Ectodermal cell (in vitro differentiated cells): ENCODE data around the gene ARFGAP3.

ENCODE experiments used
- H3K27ac ChIP-seq: 2 replicates; pipeline ENCODE4 v1.7.0; 2013; ENCODE audit warnings: mild to moderate bottlenecking, low read depth, low read length; ENCODE audit not compliant: insufficient read depth, poor library complexity, severe bottlenecking
- H3K27me3 ChIP-seq: 2 replicates; pipeline ENCODE4 v1.7.0; 2013; ENCODE audit warnings: mild to moderate bottlenecking, low read length; ENCODE audit not compliant: insufficient read depth, control insufficient read depth, poor library complexity, severe bottlenecking
- H3K36me3 ChIP-seq: one replicate; pipeline ENCODE4 v1.7.0; 2013; ENCODE audit warnings: low read length; ENCODE audit not compliant: control insufficient read depth, insufficient read depth
- H3K4me1 ChIP-seq: one replicate; pipeline ENCODE4 v1.7.0; 2013; ENCODE audit warnings: low read length; ENCODE audit not compliant: control insufficient read depth, insufficient read depth
- H3K4me3 ChIP-seq: 2 replicates; pipeline ENCODE4 v1.7.0; 2013; ENCODE audit warnings: low read depth, low read length, control low read depth; ENCODE audit not compliant: insufficient read depth
- H3K9me3 ChIP-seq: 2 replicates; pipeline ENCODE4 v1.7.0; 2013; ENCODE audit warnings: mild to moderate bottlenecking, low read length, moderate library complexity; ENCODE audit not compliant: control insufficient read depth
- WGBS, 2 experiments: methylation state at CpG; one replicate each; pipeline ENCODE4 v1.1.7; 2013; ENCODE audit warnings: missing lambda C conversion rate in 2 of 2; 5-methylcytosine and 5-hydroxymethylcytosine counted together

ARFGAP3 gene

GRCh38 chr22:42877158-42877557 is 20.1 kb upstream of the ARFGAP3 start:
- H3K4me3 ChIP-seq, result no peak overlapping the region
- WGBS, 2 experiments, result 94 to 96% methylated on average over 8 of the region's 8 CpGs
- H3K27ac ChIP-seq, result no peak overlapping the region
- no peaks in the 10 kb centered on the region for H3K9me3 ChIP-seq
- no peaks in the 10 kb centered on the region for H3K4me1 ChIP-seq
- peaks cover 11% of the 10 kb centered on the region for H3K36me3 ChIP-seq
- H3K27me3 ChIP-seq, result no peaks in the 10 kb centered on the region

GRCh38 chr22:42876041-42876440 is 19.0 kb upstream of the ARFGAP3 start:
- Histone ChIP-seq H3K4me1 (no peaks in the 10 kb centered on the region), H3K4me3 (no peak overlapping the region), H3K27me3 (no peaks in the 10 kb centered on the region), H3K27ac (no peak overlapping the region), H3K36me3 (peaks cover 11% of the 10 kb centered on the region), H3K9me3 (no peaks in the 10 kb centered on the region)
- 95 to 99% methylated on average over 17 of the region's 17 CpGs for WGBS, 2 experiments

- Histone ChIP-seq H3K9me3 (no peaks in the 10 kb centered on the region), H3K36me3 (peaks cover 15% of the 10 kb centered on the region), H3K4me3 (no peak overlapping the region), H3K27me3 (no peaks in the 10 kb centered on the region), H3K4me1 (no peaks in the 10 kb centered on the region), H3K27ac (no peak overlapping the region)
- 92 to 93% methylated on average over 7 of the region's 7 CpGs for WGBS, 2 experiments
These were observed 16.9 kb upstream of the ARFGAP3 start for GRCh38 chr22:42874010-42874409.

GRCh38 chr22:42873356-42873755 is 16.3 kb upstream of the ARFGAP3 start:
- Histone ChIP-seq H3K4me3 (no peak overlapping the region), H3K27ac (no peak overlapping the region), H3K4me1 (no peaks in the 10 kb centered on the region), H3K36me3 (peaks cover 15% of the 10 kb centered on the region), H3K27me3 (no peaks in the 10 kb centered on the region), H3K9me3 (no peaks in the 10 kb centered on the region)

GRCh38 chr22:42872821-42873220 is 15.7 kb upstream of the ARFGAP3 start:
- Histone ChIP-seq H3K27ac (no peak overlapping the region), H3K9me3 (no peaks in the 10 kb centered on the region), H3K27me3 (no peaks in the 10 kb centered on the region), H3K4me3 (no peak overlapping the region), H3K4me1 (no peaks in the 10 kb centered on the region), H3K36me3 (peaks cover 15% of the 10 kb centered on the region)
- 93 to 94% methylated on average over 9 of the region's 9 CpGs for WGBS, 2 experiments

GRCh38 chr22:42871146-42872050 is 14.3 kb upstream of the ARFGAP3 start:
- Histone ChIP-seq H3K27me3 (no peaks in the 10 kb centered on the region), H3K27ac (no peak overlapping the region), H3K4me3 (no peak overlapping the region), H3K9me3 (no peaks in the 10 kb centered on the region), H3K4me1 (no peaks in the 10 kb centered on the region), H3K36me3 (peaks cover 8% of the 10 kb centered on the region)
- 92 to 93% methylated on average over 31 of the region's 31 CpGs for WGBS, 2 experiments

GRCh38 chr22:42869888-42870480 is 12.9 kb upstream of the ARFGAP3 start:
- Histone ChIP-seq H3K9me3 (no peaks in the 10 kb centered on the region), H3K4me1 (no peaks in the 10 kb centered on the region), H3K27ac (no peak overlapping the region), H3K4me3 (no peak overlapping the region), H3K27me3 (no peaks in the 10 kb centered on the region), H3K36me3 (peaks cover 8% of the 10 kb centered on the region)
- 92% methylated on average over 32 to 33 of the region's 33 CpGs for WGBS, 2 experiments

- WGBS, 2 experiments, result 92 to 95% methylated on average over 8 of the region's 8 CpGs
- H3K9me3 ChIP-seq, result no peaks in the 10 kb centered on the region
- H3K4me1 ChIP-seq, result no peaks in the 10 kb centered on the region
- H3K27me3 ChIP-seq, result no peaks in the 10 kb centered on the region
- peaks cover 7% of the 10 kb centered on the region for H3K36me3 ChIP-seq
- H3K27ac ChIP-seq, result no peak overlapping the region
- no peak overlapping the region for H3K4me3 ChIP-seq
These were observed 12.4 kb upstream of the ARFGAP3 start for GRCh38 chr22:42869463-42869862.

GRCh38 chr22:42868751-42869251 is 11.7 kb upstream of the ARFGAP3 start:
- H3K27ac ChIP-seq, result no peak overlapping the region
- H3K27me3 ChIP-seq, result no peaks in the 10 kb centered on the region
- no peak overlapping the region for H3K4me3 ChIP-seq
- no peaks in the 10 kb centered on the region for H3K9me3 ChIP-seq
- WGBS, 2 experiments, result 93 to 94% methylated on average over 16 of the region's 16 CpGs
- H3K4me1 ChIP-seq, result no peaks in the 10 kb centered on the region
- H3K36me3 ChIP-seq, result peaks cover 5% of the 10 kb centered on the region

GRCh38 chr22:42866100-42866499 is 9.0 kb upstream of the ARFGAP3 start:
- no peak overlapping the region for H3K4me3 ChIP-seq
- peaks cover 5% of the 10 kb centered on the region for H3K36me3 ChIP-seq
- no peaks in the 10 kb centered on the region for H3K9me3 ChIP-seq
- WGBS, 2 experiments, result 94% methylated on average over 7 of the region's 7 CpGs
- no peaks in the 10 kb centered on the region for H3K4me1 ChIP-seq
- no peak overlapping the region for H3K27ac ChIP-seq
- no peaks in the 10 kb centered on the region for H3K27me3 ChIP-seq
